IMR-90 (cell line): ENCODE data around the gene HRH3. TPM values are rescaled to one million over a fixed set of nuclear protein-coding genes. Genes with fewer than 3 reads are reported as not detected.

Experiments
- ATAC-seq: fragments of 200-7000 bp; cut with Tn5 transposase; 2 replicates; pipeline ENCODE4 v1.9.1; 2020; ENCODE audit warnings: low read depth, mild to moderate bottlenecking, moderate library complexity
- BruUV-seq: library from RNA; stranded (reverse); fragments of 400-500 nt; replicated peaks from 2 replicates; lab custom pipeline; 2021; lab: Mats Ljungman, UMichigan
- CTCF ChIA-PET: fragments of 300-600 bp; formaldehyde crosslinking; extraction: SDS; loops from one replicate; lab custom pipeline; 2021; ENCODE audit warnings: antibody characterized with exemption; lab: Yijun Ruan, JAX
- POLR2A ChIA-PET: fragments of 300-600 bp; sonication (Branson Sonifier 250); formaldehyde crosslinking; loops from one replicate; lab custom pipeline; 2022; ENCODE audit warnings: antibody characterized with exemption; ENCODE audit not compliant: unreplicated experiment; lab: Charles Lee
- DNase-seq: peaks from one replicate; pipeline ENCODE4 v3.0.0; 2013
- H2AFZ ChIP-seq: replicated peaks from 2 replicates; pipeline ENCODE3; 2013; ENCODE audit warnings: low read length, mild to moderate bottlenecking; ENCODE audit not compliant: poor library complexity
- H2AK5ac ChIP-seq: 2 replicates; pipeline ENCODE4 v1.6.1; 2013; ENCODE audit warnings: low read depth, low read length, inconsistent platforms
- H2AK9ac ChIP-seq: replicated peaks from 2 replicates; pipeline ENCODE3; 2013; ENCODE audit warnings: mild to moderate bottlenecking, low read depth, low read length, moderate library complexity; ENCODE audit not compliant: poor library complexity
- H2BK120ac ChIP-seq: 2 replicates; pipeline ENCODE4 v1.6.1; 2013; ENCODE audit warnings: low read depth, low read length, inconsistent platforms
- H2BK15ac ChIP-seq: 3 replicates; pipeline ENCODE4 v1.6.1; 2013; ENCODE audit warnings: low read depth, low read length, inconsistent platforms
- H2BK20ac ChIP-seq: 2 replicates; pipeline ENCODE4 v1.6.1; 2013; ENCODE audit warnings: low read depth, mild to moderate bottlenecking, inconsistent platforms, low read length, moderate library complexity
- H2BK5ac ChIP-seq: 2 replicates; pipeline ENCODE4 v1.6.1; 2013; ENCODE audit warnings: mild to moderate bottlenecking, low read depth, low read length, inconsistent platforms; ENCODE audit not compliant: poor library complexity, severe bottlenecking
- H3K14ac ChIP-seq: replicated peaks from 2 replicates; pipeline ENCODE4 v1.6.1; 2013; ENCODE audit warnings: low read depth, low read length, inconsistent platforms
- H3K18ac ChIP-seq: 2 replicates; pipeline ENCODE4 v1.6.1; 2013; ENCODE audit warnings: low read depth, low read length, control low read depth
- H3K23ac ChIP-seq: 2 replicates; pipeline ENCODE4 v1.6.1; 2013; ENCODE audit warnings: low read depth, low read length, inconsistent platforms
- H3K27ac ChIP-seq: 2 replicates; pipeline ENCODE4 v1.5.1; 2013; ENCODE audit warnings: mild to moderate bottlenecking, control low read depth, low read length; ENCODE audit not compliant: insufficient read depth
- H3K27me3 ChIP-seq: 2 replicates; pipeline ENCODE4 v1.6.1; 2013; ENCODE audit warnings: low read length; ENCODE audit not compliant: control insufficient read depth, insufficient read depth
- H3K36me3 ChIP-seq: 2 replicates; pipeline ENCODE4 v1.6.1; 2013; ENCODE audit warnings: low read length, mixed read lengths; ENCODE audit not compliant: control insufficient read depth, insufficient read depth
- H3K4ac ChIP-seq: 2 replicates; pipeline ENCODE4 v1.6.1; 2013; ENCODE audit warnings: low read depth, low read length, inconsistent platforms
- H3K4me1 ChIP-seq: 2 replicates; pipeline ENCODE4 v1.6.1; 2013; ENCODE audit warnings: low read length, mixed read lengths; ENCODE audit not compliant: control insufficient read depth, insufficient read depth
- H3K4me2 ChIP-seq: 2 replicates; pipeline ENCODE4 v1.6.1; 2013; ENCODE audit warnings: low read depth, mild to moderate bottlenecking, control low read depth, low read length, moderate library complexity
- H3K4me3 ChIP-seq: 2 replicates; pipeline ENCODE4 v1.5.1; 2013; ENCODE audit warnings: low read depth, mild to moderate bottlenecking, control low read depth, low read length, moderate library complexity; ENCODE audit not compliant: insufficient read depth
- H3K56ac ChIP-seq: 2 replicates; pipeline ENCODE4 v1.6.1; 2013; ENCODE audit warnings: low read length, inconsistent platforms; ENCODE audit not compliant: insufficient read depth; ENCODE audit errors: extremely low read depth
- H3K79me1 ChIP-seq, 2 experiments: 2 replicates each; pipeline ENCODE4 v1.6.1; 2013; ENCODE audit warnings: low read length in 2 of 2, inconsistent platforms in 1 of 2, low read depth in 1 of 2
- H3K9ac ChIP-seq: 2 replicates; pipeline ENCODE4 v1.6.1; 2013; ENCODE audit warnings: low read depth, low read length, control low read depth
- H3K9me1 ChIP-seq: 2 replicates; pipeline ENCODE4 v1.6.1; 2013; ENCODE audit warnings: low read length, inconsistent platforms; ENCODE audit not compliant: insufficient read depth
- H3K9me3 ChIP-seq: 2 replicates; pipeline ENCODE4 v1.6.1; 2013; ENCODE audit warnings: low read length; ENCODE audit not compliant: control insufficient read depth, insufficient read depth
- H4K20me1 ChIP-seq: 2 replicates; pipeline ENCODE4 v1.6.1; 2013; ENCODE audit warnings: low read length, inconsistent platforms; ENCODE audit not compliant: insufficient read depth
- H4K5ac ChIP-seq: 2 replicates; pipeline ENCODE4 v1.6.1; 2013; ENCODE audit warnings: mild to moderate bottlenecking, low read depth, low read length, control low read depth
- H4K8ac ChIP-seq, 2 experiments: 2 replicates each; pipeline ENCODE4 v1.6.1; 2013; ENCODE audit warnings: low read depth in 2 of 2, low read length in 2 of 2, control low read depth in 1 of 2, inconsistent platforms in 1 of 2
- H4K91ac ChIP-seq: 2 replicates; pipeline ENCODE4 v1.6.1; 2013; ENCODE audit warnings: low read depth, low read length, inconsistent platforms; ENCODE audit not compliant: insufficient read depth
- BHLHE40 ChIP-seq: fragments of 150-350 bp; IDR thresholded peaks from 2 replicates; pipeline ENCODE4 v1.6.1; 2016; ENCODE audit warnings: mild to moderate bottlenecking, low read depth, low read length
- CEBPB ChIP-seq: IDR thresholded peaks from 2 replicates; pipeline ENCODE4 v1.6.1; 2012; ENCODE audit warnings: low read depth, low read length, improper control_type of control experiment
- CHD1 ChIP-seq: IDR thresholded peaks from 2 replicates; pipeline ENCODE4 v1.6.1; 2012; ENCODE audit warnings: low read depth, low read length, improper control_type of control experiment
- CTCF ChIP-seq: conservative IDR thresholded peaks from 2 replicates; pipeline ENCODE4 v1.5.1; 2012; ENCODE audit warnings: mild to moderate bottlenecking, low read depth, low read length, improper control_type of control experiment
- ELK1 ChIP-seq: fragments of 150-350 bp; IDR thresholded peaks from 2 replicates; pipeline ENCODE4 v1.6.1; 2016; ENCODE audit warnings: low read depth, mild to moderate bottlenecking, low read length, moderate library complexity, borderline replicate concordance
- FOS ChIP-seq: fragments of 150-350 bp; IDR thresholded peaks from 2 replicates; pipeline ENCODE4 v1.6.1; 2016; ENCODE audit warnings: low read depth, low read length
- MXI1 ChIP-seq: IDR thresholded peaks from 2 replicates; pipeline ENCODE4 v1.6.1; 2012; ENCODE audit warnings: low read depth, mild to moderate bottlenecking, low read length, moderate library complexity, borderline replicate concordance
- POLR2A ChIP-seq: IDR thresholded peaks from 2 replicates; pipeline ENCODE4 v1.6.1; 2012; ENCODE audit warnings: mild to moderate bottlenecking, low read depth, low read length
- RAD21 ChIP-seq: IDR thresholded peaks from 2 replicates; pipeline ENCODE4 v1.6.1; 2012; ENCODE audit warnings: low read length, improper control_type of control experiment
- RCOR1 ChIP-seq: IDR thresholded peaks from 2 replicates; pipeline ENCODE4 v1.6.1; 2012; ENCODE audit warnings: mild to moderate bottlenecking, low read length, improper control_type of control experiment; ENCODE audit not compliant: insufficient replicate concordance
- RFX5 ChIP-seq: IDR thresholded peaks from 2 replicates; pipeline ENCODE4 v1.8.0; 2012; ENCODE audit warnings: low read depth, mild to moderate bottlenecking, low read length, moderate library complexity
- SMC3 ChIP-seq: fragments of 150-350 bp; IDR thresholded peaks from 2 replicates; pipeline ENCODE4 v1.6.1; 2016; ENCODE audit warnings: low read depth, mild to moderate bottlenecking, antibody characterized with exemption, low read length, moderate library complexity
- WGBS, 2 experiments: methylation state at CpG; one replicate each; pipeline versions ENCODE4 v1.1.5 to v1.1.7; 2013; ENCODE audit warnings: missing lambda C conversion rate in 2 of 2; ENCODE audit not compliant: insufficient read length in 1 of 2; ENCODE audit errors: extremely low coverage in 2 of 2; 5-methylcytosine and 5-hydroxymethylcytosine counted together
- dilution Hi-C: fragments of 300-500 bp; cut with HindIII; formaldehyde crosslinking; loops from one replicate; pipeline ENCODE4 v1.14.3; 2018; ENCODE audit warnings: low sequenced_read_pairs; ENCODE audit not compliant: unreplicated experiment
- in situ Hi-C: fragments of 300-500 bp; cut with MboI; formaldehyde crosslinking; loops from 3 replicates; pipeline ENCODE4 v1.14.3; 2019; ENCODE audit warnings: low sequenced_read_pairs, inconsistent platforms, mixed read lengths
- intact Hi-C: fragments of 100-400 bp; cut with micrococcal nuclease; formaldehyde crosslinking; loops from 2 replicates; pipeline ENCODE4 v1.10.0; 2022
- polyA plus RNA-seq, 3 experiments: library from polyadenylated mRNA; depleted of rRNA; stranded (reverse); fragments of >200 nt; gene quantifications; 2 replicates each; pipeline ENCODE4 v1.2.3, GENCODE V29; 2012; ENCODE audit warnings: low replicate concordance in 1 of 3
- total RNA-seq: library from RNA; depleted of rRNA; stranded (reverse); fragments of >200 nt; gene quantifications from 2 replicates; pipeline ENCODE4 v1.2.3, GENCODE V29; 2012

Gene HRH3
- total and polyA plus RNA-seq, 2 of the 4 experiments (the other 2 are of a cell fraction) = not detected

DNA sequence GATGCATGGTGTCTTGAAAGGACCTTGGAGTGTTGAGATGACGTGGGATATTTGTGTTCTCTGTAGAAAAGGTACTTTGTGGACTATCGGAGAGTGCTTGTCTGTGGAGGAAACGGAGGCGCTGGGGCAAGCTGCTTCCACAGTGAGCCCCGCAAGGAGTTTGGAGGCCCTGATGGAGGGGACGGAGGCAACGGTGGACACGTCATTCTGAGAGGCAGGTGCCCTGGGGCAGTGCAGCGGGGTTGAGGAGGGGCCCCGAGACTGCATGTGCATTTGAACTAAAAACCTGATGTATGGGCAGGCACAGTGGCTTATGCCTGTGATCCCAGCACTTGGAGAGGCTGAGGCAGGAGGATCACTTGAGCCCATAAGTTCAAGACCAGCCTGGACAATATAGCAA, 24.3 kb downstream of the HRH3 start:
- Histone ChIP-seq H2BK15ac (no peak overlapping the region), H2BK20ac (no peak overlapping the region), H4K5ac (no peak overlapping the region), H3K4ac (no peak overlapping the region), H2AK9ac (no peak overlapping the region), H3K4me3 (no peak overlapping the region), H3K23ac (no peak overlapping the region), H3K4me1 (no peaks in the 10 kb centered on the region), H4K8ac (no peak overlapping the region), H3K18ac (no peak overlapping the region), H3K79me1 (peaks cover 4 to 33% of the 10 kb centered on the region in 2 experiments; a peak in 3 of 4 replicates), H3K27ac (no peak overlapping the region), H3K36me3 (peaks cover 42% of the 10 kb centered on the region), H4K91ac (no peak overlapping the region), H2AFZ (no peak overlapping the region), H2BK5ac (no peak overlapping the region), H3K9ac (no peak overlapping the region), H2BK120ac (no peak overlapping the region), H3K14ac (no peak overlapping the region), H3K4me2 (no peak overlapping the region), H3K56ac (no peak overlapping the region), H3K9me3 (no peaks in the 10 kb centered on the region), H4K20me1 (peaks cover 10% of the 10 kb centered on the region; the same call in 1 of the 2 replicates), H3K9me1 (no peaks in the 10 kb centered on the region; the same call in 1 of the 2 replicates), H2AK5ac (no peak overlapping the region), H3K27me3 (no peaks in the 10 kb centered on the region)
- ATAC-seq = no peak
- ChIA-PET CTCF (no interaction called here), POLR2A (no interaction called here)
- intact Hi-C loops (no loop called here), dilution Hi-C loops (no loop called here), in situ Hi-C loops (no loop called here)
- BruUV-seq = no TSS peak
- no peak for DNase-seq
- WGBS, 2 experiments = 100% methylated on average over 3 of the region's 10 CpGs; no CpG with 5 or more reads in 1 of the 2 experiments
- TF ChIP-seq CEBPB (no peak), CTCF (no peak), ELK1 (no peak), MXI1 (no peak), POLR2A (no peak), RFX5 (no peak), FOS (no peak), CHD1 (no peak), SMC3 (no peak), BHLHE40 (no peak), RCOR1 (no peak), RAD21 (no peak)
